OCI-LY7 (cell line): ENCODE data around the gene NUP43. TPM values are rescaled to one million over a fixed set of nuclear protein-coding genes. Genes with fewer than 3 reads are reported as not detected.
"Not testable (repeated sequence)": the region's sequence is repeated elsewhere in the genome, so short reads cannot be mapped to it uniquely, and the experiment has no call there.

Source experiments
- BruUV-seq: library from RNA; stranded (reverse); fragments of 400-500 nt; replicated peaks from 2 replicates; lab custom pipeline; 2021; lab: Mats Ljungman, UMichigan
- CTCF ChIA-PET: fragments of 300-600 bp; sonication (Branson Sonifier 250); formaldehyde crosslinking; loops from one replicate; lab custom pipeline; 2022; ENCODE audit warnings: antibody characterized with exemption; ENCODE audit not compliant: unreplicated experiment; lab: Charles Lee
- POLR2A ChIA-PET: fragments of 300-600 bp; sonication (Branson Sonifier 250); formaldehyde crosslinking; loops from one replicate; lab custom pipeline; 2022; ENCODE audit warnings: antibody characterized with exemption; lab: Charles Lee
- DNase-seq: peaks from one replicate; pipeline ENCODE4 v3.0.0-alpha.2; 2015; ENCODE audit warnings: low spot score
- H2AFZ ChIP-seq: fragments of 200-600 bp; sonication (generic), shearing (Covaris generic); 2 replicates; pipeline ENCODE4 v1.6.1; 2014; ENCODE audit warnings: mild to moderate bottlenecking, antibody characterized with exemption, low read length, moderate library complexity
- H3K27ac ChIP-seq: fragments of 200-600 bp; sonication (generic); 2 replicates; pipeline ENCODE4 v1.5.1; 2014; ENCODE audit warnings: mixed run types, low read depth, mild to moderate bottlenecking, moderate library complexity, low read length, inconsistent platforms; ENCODE audit not compliant: poor library complexity, severe bottlenecking
- H3K36me3 ChIP-seq: fragments of 200-600 bp; sonication (generic); 2 replicates; pipeline ENCODE4 v1.6.1; 2014; ENCODE audit warnings: mild to moderate bottlenecking, antibody characterized with exemption, low read length, moderate library complexity, mixed read lengths; ENCODE audit not compliant: insufficient read depth
- H3K4me1 ChIP-seq: fragments of 200-600 bp; sonication (generic); 2 replicates; pipeline ENCODE4 v1.5.1; 2014; ENCODE audit warnings: mild to moderate bottlenecking, low read length; ENCODE audit not compliant: insufficient read depth, poor library complexity, severe bottlenecking
- H3K4me2 ChIP-seq: fragments of 200-600 bp; sonication (generic); 2 replicates; pipeline ENCODE4 v1.6.1; 2014; ENCODE audit warnings: mild to moderate bottlenecking, low read length
- H3K4me3 ChIP-seq: fragments of 200-600 bp; sonication (generic); 2 replicates; pipeline ENCODE4 v1.5.1; 2014; ENCODE audit warnings: mild to moderate bottlenecking, low read depth, low read length; ENCODE audit not compliant: poor library complexity, severe bottlenecking
- H3K79me2 ChIP-seq: fragments of 200-600 bp; sonication (generic); 2 replicates; pipeline ENCODE4 v1.6.1; 2016; ENCODE audit warnings: low read depth, mild to moderate bottlenecking, low read length, moderate library complexity, mixed read lengths; ENCODE audit not compliant: insufficient read depth
- H3K9me2 ChIP-seq: fragments of 200-600 bp; sonication (generic); 2 replicates; pipeline ENCODE4 v1.6.1; 2016; ENCODE audit warnings: mild to moderate bottlenecking, low read length, mixed read lengths; ENCODE audit not compliant: insufficient read depth
- H3K9me3 ChIP-seq: fragments of 200-600 bp; sonication (generic); 2 replicates; pipeline ENCODE4 v1.6.1; 2014; ENCODE audit warnings: mild to moderate bottlenecking, mixed run types, low read length, mixed read lengths
- H4K20me1 ChIP-seq: fragments of 200-600 bp; sonication (generic); 2 replicates; pipeline ENCODE4 v1.6.1; 2014; ENCODE audit warnings: mild to moderate bottlenecking, antibody characterized with exemption, low read length, moderate library complexity, mixed read lengths; ENCODE audit not compliant: insufficient read depth
- EZH2phosphoT487 ChIP-seq: fragments of 200-600 bp; sonication (generic); IDR thresholded peaks from 2 replicates; pipeline ENCODE4 v1.6.1; 2018; ENCODE audit warnings: low read depth, borderline replicate concordance, mild to moderate bottlenecking, mixed run types, antibody characterized with exemption, low read length, moderate library complexity, mixed read lengths
- intact Hi-C: fragments of 100-400 bp; cut with micrococcal nuclease; formaldehyde crosslinking; loops from one replicate; pipeline ENCODE4 v1.10.0; 2022; ENCODE audit not compliant: unreplicated experiment
- total RNA-seq, 2 experiments: library from RNA; depleted of rRNA in 1 of 2; stranded (reverse); fragments of >200 nt in 1 of 2; shearing (Covaris generic) in 1 of 2; gene quantifications; 2 replicates each; pipeline ENCODE4 v1.2.3, GENCODE V29; 2014 to 2022
- TF ChIP-seq, protein P1 (sequence below): fragments of 200-600 bp; sonication (generic); conservative IDR thresholded peaks from 2 replicates; pipeline ENCODE4 v1.5.1; 2014; ENCODE audit warnings: mild to moderate bottlenecking, antibody characterized with exemption, low read length, moderate library complexity, mixed read lengths

NUP43 gene
- total RNA-seq, 2 experiments from 2014 or later, result 28.6 to 73.0 TPM

DNA sequence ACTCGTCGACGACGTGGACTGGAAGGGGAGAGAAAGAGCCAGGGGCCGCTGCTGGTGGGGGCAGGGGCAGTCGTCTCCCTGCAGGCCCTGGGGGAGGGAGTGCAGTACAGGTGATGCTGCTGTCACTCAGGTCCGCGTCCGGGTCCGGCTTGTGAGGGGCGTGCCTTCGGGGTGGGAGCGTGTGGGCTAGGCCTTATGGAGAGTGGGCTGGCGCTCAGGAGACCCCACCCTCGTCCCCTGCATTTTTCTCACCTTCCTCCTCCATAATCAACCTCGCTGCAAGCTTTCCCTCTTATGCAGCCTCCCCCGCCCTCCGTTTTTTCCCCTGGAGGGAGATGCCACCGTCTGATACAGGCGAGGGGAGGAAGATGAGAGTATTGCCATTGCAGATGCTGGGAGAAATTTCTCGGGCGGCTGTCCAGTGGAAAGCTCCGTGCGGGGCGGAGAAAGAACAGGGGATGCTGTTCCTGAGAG, 3.8 kb upstream of the NUP43 start:
- H3K9me3 ChIP-seq, result no peaks in the 10 kb centered on the region
- H3K4me2 ChIP-seq, result peak overlapping the region; percentile 89
- H4K20me1 ChIP-seq, result peaks cover 14% of the 10 kb centered on the region
- peak; percentile 83 for DNase-seq
- peak overlapping the region; percentile 85 for H3K27ac ChIP-seq
- peak overlapping the region; percentile 59; the same call in 1 of the 2 replicates for H2AFZ ChIP-seq
- peaks cover 47% of the 10 kb centered on the region for H3K4me1 ChIP-seq
- H3K79me2 ChIP-seq, result peaks cover 67% of the 10 kb centered on the region
- BruUV-seq, result no TSS peak
- no peak for TF ChIP-seq EZH2phosphoT487
- TF ChIP-seq, protein P1, sequence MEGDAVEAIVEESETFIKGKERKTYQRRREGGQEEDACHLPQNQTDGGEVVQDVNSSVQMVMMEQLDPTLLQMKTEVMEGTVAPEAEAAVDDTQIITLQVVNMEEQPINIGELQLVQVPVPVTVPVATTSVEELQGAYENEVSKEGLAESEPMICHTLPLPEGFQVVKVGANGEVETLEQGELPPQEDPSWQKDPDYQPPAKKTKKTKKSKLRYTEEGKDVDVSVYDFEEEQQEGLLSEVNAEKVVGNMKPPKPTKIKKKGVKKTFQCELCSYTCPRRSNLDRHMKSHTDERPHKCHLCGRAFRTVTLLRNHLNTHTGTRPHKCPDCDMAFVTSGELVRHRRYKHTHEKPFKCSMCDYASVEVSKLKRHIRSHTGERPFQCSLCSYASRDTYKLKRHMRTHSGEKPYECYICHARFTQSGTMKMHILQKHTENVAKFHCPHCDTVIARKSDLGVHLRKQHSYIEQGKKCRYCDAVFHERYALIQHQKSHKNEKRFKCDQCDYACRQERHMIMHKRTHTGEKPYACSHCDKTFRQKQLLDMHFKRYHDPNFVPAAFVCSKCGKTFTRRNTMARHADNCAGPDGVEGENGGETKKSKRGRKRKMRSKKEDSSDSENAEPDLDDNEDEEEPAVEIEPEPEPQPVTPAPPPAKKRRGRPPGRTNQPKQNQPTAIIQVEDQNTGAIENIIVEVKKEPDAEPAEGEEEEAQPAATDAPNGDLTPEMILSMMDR, result no peak
- no peaks in the 10 kb centered on the region for H3K9me2 ChIP-seq
- POLR2A ChIA-PET, result interaction anchor here (0.6 to 2.1 kb wide), 8 partner anchors 9 to 267 kb away, joined by 3 to 15 read pairs (median 3); partner anchors contain the start of gene ZC3H12D
- intact Hi-C loops, result loop anchor here (5.0 kb wide), 1 partner anchor 183 kb away; the partner anchor contains the start of gene GINM1
- CTCF ChIA-PET, result interaction anchor here (1.1 kb wide), 1 partner anchor 205 kb away, joined by 3 read pairs; no protein-coding TSS in a partner anchor
- peaks cover 36% of the 10 kb centered on the region for H3K36me3 ChIP-seq
- peak overlapping the region; percentile 96 for H3K4me3 ChIP-seq

DNA sequence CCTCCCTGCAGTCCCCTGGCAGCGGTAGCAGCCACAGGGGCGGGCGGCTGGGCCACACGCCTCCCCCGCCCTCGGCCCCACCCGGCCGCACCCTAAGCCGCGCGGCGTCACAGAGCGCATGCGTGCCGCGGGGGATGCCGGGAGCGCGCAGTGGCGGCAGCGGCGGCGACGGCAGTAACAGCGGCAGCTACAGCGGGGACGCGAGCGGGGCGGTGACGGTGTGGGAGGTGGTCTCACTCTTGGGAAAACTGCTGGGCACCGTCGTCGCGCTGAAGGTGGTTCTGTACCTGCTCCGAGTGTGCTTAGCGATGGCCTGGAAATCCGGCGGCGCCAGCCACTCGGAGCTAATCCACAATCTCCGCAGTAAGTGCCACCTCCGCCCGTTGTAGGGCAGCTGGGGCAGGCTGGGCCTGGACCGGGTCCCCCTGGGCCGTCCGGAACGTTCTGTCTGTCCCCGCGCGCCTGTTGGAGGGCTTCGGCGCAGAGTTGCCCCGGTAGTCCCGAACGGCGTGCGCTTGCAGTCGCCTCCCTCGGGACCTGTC, 3.3 kb upstream of the NUP43 start, which contains the start of gene PCMT1:
Gene PCMT1 (plus strand): TSS at position 148 of the 542 bp plus-strand sequence. CDS start 161 bp downstream, at position 309.
- H3K27ac ChIP-seq, result peak within 1 kb of the TSS; percentile 85
- peaks cover 67% of the 10 kb centered on the region for H3K79me2 ChIP-seq
- POLR2A ChIA-PET, result interaction anchor here (0.6 to 2.1 kb wide), 7 partner anchors 14 to 265 kb away, joined by 3 to 15 read pairs (median 4); partner anchors contain the start of gene ZC3H12D
- DNase-seq, result peak; percentile 94
- peaks cover 30% of the 10 kb centered on the region for H3K36me3 ChIP-seq
- peak within 1 kb of the TSS; percentile 59; the same call in 1 of the 2 replicates for H2AFZ ChIP-seq
- peaks cover 47% of the 10 kb centered on the region for H3K4me1 ChIP-seq
- no peaks in the 10 kb centered on the region for H3K9me3 ChIP-seq
- no peak for TF ChIP-seq EZH2phosphoT487
- TF ChIP-seq, protein P1, result no peak
- BruUV-seq, result no TSS peak
- H3K4me3 ChIP-seq, result peak within 1 kb of the TSS; percentile 96
- H3K4me2 ChIP-seq, result peak within 1 kb of the TSS; percentile 89
- no peaks in the 10 kb centered on the region for H3K9me2 ChIP-seq
- intact Hi-C loops, result loop anchor here (5.0 kb wide), 2 partner anchors 102 to 182 kb away; partner anchors contain the start of genes GINM1 and KATNA1
- H4K20me1 ChIP-seq, result peaks cover 9% of the 10 kb centered on the region
- CTCF ChIA-PET, result interaction anchor here (0.6 to 1.1 kb wide), 3 partner anchors 204 to 912 kb away, joined by 3 to 4 read pairs (median 3); no protein-coding TSS in a partner anchor

DNA sequence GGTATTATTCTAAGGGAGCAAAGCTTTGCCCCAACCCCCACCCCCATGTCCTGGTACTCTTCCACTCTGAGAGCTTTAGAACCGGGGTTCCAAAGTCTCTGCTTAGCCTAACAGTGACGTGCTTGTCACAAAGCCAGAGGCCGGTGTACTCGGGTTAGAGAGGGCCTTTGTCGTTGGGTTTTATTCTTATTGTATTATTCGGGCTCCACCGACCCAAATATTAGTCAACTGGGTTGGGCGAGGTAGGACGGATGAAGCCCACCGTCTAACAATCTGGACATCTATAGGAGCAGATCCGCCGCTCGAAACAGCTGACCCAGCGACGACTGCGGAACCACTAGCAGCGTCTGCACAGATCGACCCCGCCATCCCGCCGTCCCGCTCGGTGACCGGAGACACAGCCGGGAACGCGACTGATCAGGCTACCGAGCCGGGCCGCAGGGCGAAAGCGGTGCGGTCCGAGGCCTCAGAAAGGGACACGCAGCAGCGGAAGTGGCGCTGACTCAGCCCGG, 2.8 kb upstream of the NUP43 start:
- ChIA-PET POLR2A (interaction anchor here (0.6 to 2.1 kb wide), 7 partner anchors 14 to 545 kb away, joined by 3 to 15 read pairs (median 4); partner anchors contain the start of gene ZC3H12D), CTCF (interaction anchor here (0.6 kb wide), 2 partner anchors 210 to 913 kb away, joined by 3 to 4 read pairs; no protein-coding TSS in a partner anchor)
- H3K9me2 ChIP-seq, BruUV-seq, DNase-seq, H3K9me3 ChIP-seq, H4K20me1 ChIP-seq: not testable (repeated sequence)
- Histone ChIP-seq H3K4me3 (peak overlapping the region; percentile 96), H3K4me1 (peaks cover 43% of the 10 kb centered on the region), H2AFZ (peak overlapping the region; percentile 59; the same call in 1 of the 2 replicates), H3K4me2 (peak overlapping the region; percentile 60), H3K36me3 (peaks cover 25% of the 10 kb centered on the region), H3K27ac (peak overlapping the region; percentile 85), H3K79me2 (peaks cover 67% of the 10 kb centered on the region)
- intact Hi-C loops, result loop anchor here (5.0 kb wide), 1 partner anchor 102 kb away; the partner anchor contains the start of gene KATNA1

DNA sequence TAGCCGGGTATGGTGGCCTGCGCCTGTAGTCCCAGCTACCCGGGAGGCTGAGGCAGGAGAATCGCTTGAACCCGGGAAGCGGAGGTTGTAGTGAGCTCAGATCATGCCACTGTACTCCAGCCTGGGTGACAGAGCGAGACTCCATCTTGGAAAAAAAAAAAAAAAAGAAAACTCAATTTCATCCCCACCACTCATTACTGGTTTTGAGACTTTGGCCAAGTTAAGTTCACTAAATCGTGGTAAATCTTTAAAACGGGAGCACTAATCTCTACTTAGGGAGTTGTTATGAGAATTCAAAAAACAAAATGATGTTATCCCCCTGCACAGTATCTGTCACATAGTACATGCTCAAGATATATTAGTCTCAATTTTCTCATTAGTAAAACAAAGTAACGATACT, 1.1 kb downstream of the NUP43 start:
- CTCF ChIA-PET, result interaction anchor here (1.3 kb wide), 1 partner anchor 77 kb away, joined by 3 read pairs; no protein-coding TSS in a partner anchor
- not testable (repeated sequence) for H4K20me1 ChIP-seq, H2AFZ ChIP-seq, H3K9me2 ChIP-seq, H3K27ac ChIP-seq, DNase-seq, H3K9me3 ChIP-seq, BruUV-seq
- Histone ChIP-seq H3K79me2 (peaks cover 39% of the 10 kb centered on the region), H3K4me3 (peak overlapping the region; percentile 80), H3K36me3 (peaks cover 35% of the 10 kb centered on the region), H3K4me2 (peak overlapping the region; percentile 83), H3K4me1 (peaks cover 16% of the 10 kb centered on the region)
- intact Hi-C loops, result loop anchor here (5.0 kb wide), 1 partner anchor 98 kb away; the partner anchor contains the start of gene KATNA1
- POLR2A ChIA-PET, result interaction anchor here (0.5 to 1.6 kb wide), 7 partner anchors 8 to 100 kb away, joined by 3 to 4 read pairs (median 3); no protein-coding TSS in a partner anchor
